SKM-1 treated with dmso at 0.1 percent for 144 hours (cell line): ENCODE measurements around the gene RELL2.
A peak's percentile ranks its signal among the peaks of the same experiment; 100 is the strongest.

Experiments used
- DNase-seq: peaks from one replicate; lab custom pipeline; 2025; ENCODE audit not compliant: unreplicated experiment; lab: John Stamatoyannopoulos, UW

Gene RELL2

DNA sequence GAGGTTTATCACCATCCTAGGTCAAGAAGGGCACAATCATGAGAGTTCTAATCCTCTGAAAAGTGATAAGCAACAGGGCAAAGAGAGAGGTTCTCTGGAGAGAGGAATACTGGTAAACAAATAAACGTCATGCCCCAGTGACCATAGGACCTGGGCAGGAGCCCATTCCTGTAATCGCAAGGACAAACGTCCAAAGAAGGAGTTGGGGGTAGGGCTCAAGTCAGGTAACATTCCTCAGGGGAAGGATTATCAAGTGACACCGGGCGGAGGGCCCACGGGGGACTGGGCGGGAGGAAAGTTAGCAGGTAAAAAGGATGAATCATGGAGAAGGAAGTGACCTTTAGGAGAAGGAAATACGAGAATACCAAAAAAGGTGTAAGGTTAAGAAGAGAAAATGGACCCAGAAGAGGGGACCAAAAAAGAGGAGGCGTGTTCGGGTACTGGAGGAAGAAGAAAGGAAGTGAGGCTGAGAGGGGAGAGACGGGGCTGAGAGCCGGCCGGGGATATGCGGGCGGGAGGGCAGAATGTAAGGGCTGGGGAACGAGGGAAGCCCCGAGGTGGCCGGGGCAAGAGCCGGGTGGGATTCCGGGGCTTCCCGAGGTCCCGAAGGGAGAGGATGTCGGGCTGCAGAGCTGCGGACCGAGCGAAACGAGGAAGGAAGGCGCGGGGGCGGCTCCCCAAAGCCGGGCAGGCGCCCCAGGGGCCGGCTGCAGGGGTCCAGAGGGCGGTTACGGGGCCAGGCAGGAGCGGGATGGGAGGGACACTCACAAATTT is 18.6 kb upstream of the RELL2 start:
- DNase-seq: peak; percentile 23

- DNase-seq: peak; percentile 95
Measured at GRCh38 chr5:141618804-141619554, 17.8 kb upstream of the RELL2 start, which contains the start of gene DIAPH1. Gene DIAPH1, minus strand, starts transcription at chr5:141619000. Its CDS starts 86 bp downstream, at chr5:141618914.

DNA sequence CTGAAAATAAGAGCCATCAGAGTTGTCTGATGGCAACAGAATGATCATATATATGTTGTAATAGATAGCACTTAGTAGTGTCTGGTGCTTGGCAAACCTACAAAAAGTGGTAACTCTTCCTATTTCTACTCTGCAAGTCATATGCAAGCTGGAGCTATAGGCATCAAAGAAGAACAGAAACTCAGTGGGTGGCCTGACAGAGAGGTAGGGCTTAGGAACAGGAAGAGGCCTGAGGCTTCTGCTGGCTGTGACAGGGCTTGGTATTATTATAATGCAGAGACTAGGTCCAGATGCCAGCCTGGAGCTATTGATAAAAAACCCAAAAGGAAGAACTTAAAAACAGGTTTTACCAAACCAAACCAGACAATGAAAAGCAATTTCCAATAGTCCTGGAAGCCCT is 13.6 kb upstream of the RELL2 start:
- DNase-seq: peak; percentile 30

DNA sequence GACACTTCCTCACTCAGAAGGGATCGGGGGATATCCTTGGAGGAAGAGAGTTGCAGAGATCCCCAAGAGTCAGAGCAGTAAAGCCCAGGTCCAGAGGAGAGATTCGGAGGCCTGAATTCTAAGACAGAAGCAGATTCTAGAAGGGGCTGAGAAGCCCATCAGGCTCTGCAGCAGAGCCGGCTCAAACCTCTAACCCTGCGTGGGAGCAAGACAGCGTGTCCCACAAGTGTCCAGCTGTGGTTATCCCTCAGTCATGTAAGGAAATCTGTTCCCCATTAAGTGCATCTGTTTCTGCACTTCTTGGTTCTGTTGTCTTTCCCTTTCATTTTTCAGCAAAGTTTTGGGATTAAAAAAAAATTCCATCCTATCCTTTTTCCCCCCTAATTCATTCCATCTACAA is 13.2 kb upstream of the RELL2 start:
- DNase-seq: no peak

GRCh38 chr5:141628175-141628788 is 8.5 kb upstream of the RELL2 start:
- DNase-seq: no peak

DNA sequence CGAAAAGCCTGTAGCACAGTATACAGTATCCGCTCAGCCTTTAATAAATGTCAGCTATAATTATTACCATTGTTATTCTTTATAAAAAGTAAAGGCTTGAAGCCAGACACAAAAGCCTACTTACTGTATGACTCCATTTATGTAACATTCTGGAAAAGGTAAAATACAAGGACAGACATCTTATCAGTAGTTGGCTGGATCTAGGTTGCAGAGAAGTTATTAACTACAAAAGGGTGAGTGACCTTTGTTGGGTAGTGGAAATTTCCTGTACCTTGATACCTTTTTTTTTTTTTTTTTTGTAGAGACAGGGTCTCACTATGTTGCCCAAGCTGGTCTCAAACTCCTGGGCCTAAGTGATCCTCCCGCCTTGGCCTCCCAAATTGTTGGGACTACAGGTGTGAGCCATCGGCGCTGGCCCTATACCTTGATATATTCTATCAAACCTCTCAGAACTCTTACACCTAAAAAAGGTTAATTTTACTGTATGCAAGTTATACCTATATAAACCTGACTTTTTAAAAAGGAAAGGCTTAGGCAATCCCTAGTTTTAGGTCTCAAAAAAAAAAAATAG is 6.1 kb upstream of the RELL2 start:
- DNase-seq: no peak

DNA sequence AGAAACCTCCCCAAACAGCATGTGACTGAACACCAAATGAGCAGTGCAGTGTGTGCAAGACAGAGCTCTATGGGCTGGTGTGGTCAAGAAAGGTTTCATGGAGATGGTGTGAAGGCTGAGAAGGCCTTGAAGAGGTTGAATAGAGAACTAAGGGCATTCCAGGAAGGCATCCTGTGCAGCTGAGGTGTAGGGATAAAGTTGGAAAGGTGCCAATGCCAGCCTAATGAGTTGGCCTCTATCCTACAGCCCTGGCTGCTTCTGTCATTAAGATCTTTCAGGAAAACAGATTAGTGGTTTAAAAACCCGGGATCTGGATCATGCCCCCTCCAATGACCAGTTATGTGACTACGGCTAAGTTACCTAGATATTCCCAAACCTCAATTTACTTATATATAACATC is 4.1 kb upstream of the RELL2 start:
- no peak for DNase-seq

GRCh38 chr5:141633871-141634561 is 2.8 kb upstream of the RELL2 start:
- DNase-seq: peak; percentile 26

DNA sequence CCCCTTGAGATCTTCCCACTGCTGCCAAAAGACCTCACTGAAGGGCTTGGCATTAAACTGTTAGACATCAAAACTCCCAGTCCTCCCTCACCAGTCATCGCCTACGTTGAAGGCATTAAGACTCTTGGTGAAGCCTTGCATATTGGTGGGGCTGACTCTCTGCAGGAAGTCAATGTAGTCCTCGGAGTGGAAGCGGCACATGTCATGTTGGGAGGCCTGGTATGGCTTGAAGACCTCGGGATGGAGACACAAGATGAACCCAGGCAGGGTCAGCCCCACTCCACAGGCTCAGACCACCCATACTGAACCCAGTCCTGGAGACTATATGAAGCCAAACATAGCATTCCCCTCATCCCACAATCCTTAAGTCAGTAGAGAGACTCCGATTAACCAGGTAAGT is 2.1 kb upstream of the RELL2 start:
- no peak for DNase-seq

GRCh38 chr5:141635646-141636045 is 1.2 kb upstream of the RELL2 start:
- DNase-seq: no peak

- no peak for DNase-seq
Measured at GRCh38 chr5:141636106-141636412, 738 bp upstream of the RELL2 start.

DNA sequence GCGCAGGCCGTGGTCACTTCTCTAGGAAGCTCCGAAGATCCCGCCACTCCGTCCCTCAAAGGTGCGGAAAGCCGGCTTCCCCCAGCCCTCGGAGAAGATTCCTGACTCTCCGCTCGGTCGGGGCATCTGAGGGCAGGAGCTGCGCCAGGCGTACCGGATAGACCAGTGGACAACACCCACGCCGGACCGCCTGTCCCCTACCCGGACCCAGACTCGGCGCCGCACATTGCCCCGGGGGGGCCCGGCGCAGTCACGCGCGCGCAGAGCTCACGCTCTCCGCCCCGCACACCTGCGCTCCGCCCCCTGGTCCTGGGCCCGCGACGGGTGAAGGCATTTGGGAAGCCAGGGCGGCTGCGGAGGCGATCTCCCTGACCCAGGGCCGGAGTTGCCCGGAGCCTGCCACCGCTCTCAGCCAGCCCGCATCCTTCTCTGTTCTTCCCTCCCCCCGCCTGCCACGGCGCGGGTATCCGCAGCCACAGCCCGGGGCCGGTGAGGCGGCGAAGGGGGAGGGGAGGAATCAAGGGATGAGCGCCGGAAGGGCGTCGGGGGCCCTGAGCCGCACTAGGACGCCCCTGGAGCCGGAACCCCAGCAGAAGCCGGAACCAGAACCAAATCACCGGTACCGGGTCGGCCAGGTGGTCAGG is 448 bp downstream of the RELL2 start:
- DNase-seq: no peak

GRCh38 chr5:141637767-141638419 is 1.1 kb downstream of the RELL2 start:
- peak; percentile 43 for DNase-seq

DNA sequence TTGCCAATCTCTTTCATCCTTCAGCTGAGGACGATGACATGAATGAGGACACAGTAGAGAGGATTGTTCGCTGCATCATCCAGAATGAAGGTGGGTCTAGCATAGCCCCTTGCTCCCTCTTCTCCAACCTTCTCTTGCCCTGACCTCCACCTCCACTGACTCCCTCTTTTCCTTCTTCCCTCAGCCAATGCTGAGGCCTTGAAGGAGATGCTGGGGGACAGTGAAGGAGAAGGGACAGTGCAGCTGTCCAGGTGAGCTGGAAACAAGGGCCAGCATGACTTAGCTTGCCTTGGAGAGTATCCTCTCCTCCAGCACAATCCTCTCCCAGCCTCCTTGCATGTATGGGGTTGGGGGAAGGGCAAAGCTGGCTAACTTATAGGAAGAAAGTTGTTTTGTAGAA is 2.0 kb downstream of the RELL2 start:
- no peak for DNase-seq

DNA sequence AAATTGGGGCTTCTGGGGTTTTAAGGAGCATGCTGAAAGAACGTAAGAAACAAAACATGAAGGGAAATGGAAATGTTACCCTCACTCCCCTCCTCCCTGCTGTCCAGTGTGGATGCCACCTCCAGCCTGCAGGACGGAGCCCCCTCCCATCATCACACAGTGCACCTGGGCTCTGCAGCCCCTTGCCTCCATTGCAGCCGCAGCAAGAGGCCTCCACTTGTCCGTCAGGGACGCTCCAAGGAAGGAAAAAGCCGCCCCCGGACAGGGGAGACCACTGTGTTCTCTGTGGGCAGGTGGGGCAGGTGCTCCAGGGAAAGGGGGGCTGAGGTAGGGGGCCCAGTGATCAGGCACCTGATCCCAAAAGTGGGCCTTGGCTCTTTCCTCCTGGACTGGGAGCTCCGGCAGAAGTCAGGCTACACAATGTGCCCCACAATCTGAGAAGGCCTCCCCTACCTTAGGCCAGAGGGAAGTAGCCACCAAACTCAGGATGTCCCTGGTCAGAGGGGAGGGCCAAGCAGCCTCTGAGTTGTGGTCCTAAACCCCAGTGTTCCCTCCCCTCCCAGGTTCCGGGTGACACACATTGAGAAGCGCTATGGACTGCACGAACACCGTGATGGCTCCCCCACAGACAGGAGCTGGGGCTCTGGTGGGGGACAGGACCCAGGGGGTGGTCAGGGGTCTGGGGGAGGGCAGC is 2.7 kb downstream of the RELL2 start:
- DNase-seq: no peak

GRCh38 chr5:141640051-141640415 is 3.2 kb downstream of the RELL2 start:
- DNase-seq: no peak

DNA sequence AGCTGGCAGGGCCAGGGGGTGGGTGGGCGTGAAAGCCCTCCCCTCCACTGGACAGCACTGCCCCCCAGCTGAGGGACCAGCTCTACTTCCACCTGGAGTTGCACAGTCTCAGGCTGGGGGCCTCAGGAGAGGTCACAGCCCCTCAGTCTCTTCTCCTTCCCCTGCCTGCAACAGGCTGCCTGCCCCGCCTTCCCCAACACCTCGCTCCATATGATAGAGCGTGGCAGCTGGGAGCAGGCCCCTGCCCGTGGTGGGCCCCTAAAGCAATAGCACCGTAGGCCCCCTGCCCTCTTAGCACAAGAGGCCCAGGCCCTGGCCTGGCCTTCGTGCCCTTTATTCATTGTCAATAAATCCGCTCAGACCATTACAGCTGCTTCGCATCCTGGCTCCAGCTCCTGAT is 3.9 kb downstream of the RELL2 start:
- DNase-seq: no peak

GRCh38 chr5:141641634-141642267 is 5.0 kb downstream of the RELL2 start:
- no peak for DNase-seq

- DNase-seq: no peak
Measured at GRCh38 chr5:141646026-141646425, 9.2 kb downstream of the RELL2 start.
